OCI-LY3 (cell line): ENCODE measurements around the gene PTPN3.

Experiments used
- H2AFZ ChIP-seq: fragments of 200-600, 300-600 bp; shearing (Covaris generic); 2 replicates; pipeline ENCODE4 v1.6.0; 2014; ENCODE audit warnings: antibody characterized with exemption, low read depth, low read length
- H3K27ac ChIP-seq: fragments of 200-600, 300-600 bp; sonication (generic); 2 replicates; pipeline ENCODE4 v1.5.1; 2014; ENCODE audit warnings: mild to moderate bottlenecking, low read length, moderate library complexity, mixed read lengths
- H3K27me3 ChIP-seq: fragments of 200-600, 300-600 bp; sonication (generic); 2 replicates; pipeline ENCODE4 v1.6.1; 2014; ENCODE audit warnings: low read depth, low read length, mixed read lengths
- H3K36me3 ChIP-seq: fragments of 200-600, 300-600 bp; sonication (generic); replicated peaks from 2 replicates; pipeline ENCODE3; 2014; ENCODE audit warnings: low read depth, low read length, mixed read lengths
- H3K4me1 ChIP-seq: fragments of 300-600, 200-600 bp; sonication (generic); 2 replicates; pipeline ENCODE4 v1.6.1; 2014; ENCODE audit warnings: low read length, mixed read lengths
- H3K4me2 ChIP-seq: fragments of 200-600, 300-600 bp; sonication (generic); 2 replicates; pipeline ENCODE4 v1.6.1; 2014; ENCODE audit warnings: low read length, mixed read lengths
- H3K4me3 ChIP-seq: fragments of 300-600, 200-600 bp; sonication (generic); 2 replicates; pipeline ENCODE4 v1.5.1; 2014; ENCODE audit warnings: antibody characterized with exemption, mild to moderate bottlenecking, low read length, moderate library complexity
- H3K79me2 ChIP-seq: fragments of 300-600, 200-600 bp; shearing (Covaris generic); 2 replicates; pipeline ENCODE4 v1.6.1; 2014; ENCODE audit warnings: mild to moderate bottlenecking, low read length, mixed read lengths
- H3K9ac ChIP-seq: fragments of 300-600, 200-600 bp; shearing (Covaris generic); 2 replicates; pipeline ENCODE4 v1.6.0; 2014; ENCODE audit warnings: mild to moderate bottlenecking, low read length, moderate library complexity
- H3K9me3 ChIP-seq: fragments of 200-600, 300-600 bp; shearing (Covaris generic); 2 replicates; pipeline ENCODE4 v1.6.1; 2014; ENCODE audit warnings: low read length, mixed read lengths; ENCODE audit not compliant: insufficient read depth
- H4K20me1 ChIP-seq: fragments of 200-600, 300-600 bp; sonication (generic); 2 replicates; pipeline ENCODE4 v1.6.1; 2016; ENCODE audit warnings: low read length, mixed read lengths; ENCODE audit not compliant: insufficient read depth
- EZH2phosphoT487 ChIP-seq: fragments of 200-600 bp; shearing (Covaris generic); IDR thresholded peaks from 2 replicates; pipeline ENCODE4 v1.6.1; 2018; ENCODE audit warnings: antibody characterized with exemption, mixed run types, low read depth
- TF ChIP-seq, protein P1 (sequence below): fragments of 200-600, 300-600 bp; sonication (generic); IDR thresholded peaks from 2 replicates; pipeline ENCODE4 v1.5.1; 2014; ENCODE audit warnings: antibody characterized with exemption, low read length, low read depth

PTPN3 gene

DNA sequence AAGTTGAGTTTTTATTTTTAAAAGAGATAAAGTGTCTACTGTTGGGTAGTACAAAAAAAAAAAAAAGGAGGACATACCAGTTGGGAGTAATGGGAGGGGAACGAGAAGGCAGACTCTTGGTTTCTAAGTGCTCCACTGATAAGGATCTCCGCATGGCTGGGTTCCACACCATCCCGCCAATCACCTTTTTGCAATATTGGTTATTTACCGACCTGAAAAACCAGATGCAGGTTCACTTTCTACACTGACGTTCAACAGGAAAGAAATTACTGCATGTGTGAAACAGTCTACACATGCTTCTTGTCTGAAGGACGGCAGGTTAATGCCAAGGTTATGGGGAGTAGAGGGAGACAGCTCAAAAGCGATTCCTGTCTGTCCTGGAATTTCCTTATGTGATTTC, 75.5 kb downstream of the PTPN3 start:
- H3K9me3 ChIP-seq, result no peaks in the 10 kb centered on the region
- H3K36me3 ChIP-seq, result no peaks in the 10 kb centered on the region
- no peak overlapping the region for H2AFZ ChIP-seq
- TF ChIP-seq, protein P1, sequence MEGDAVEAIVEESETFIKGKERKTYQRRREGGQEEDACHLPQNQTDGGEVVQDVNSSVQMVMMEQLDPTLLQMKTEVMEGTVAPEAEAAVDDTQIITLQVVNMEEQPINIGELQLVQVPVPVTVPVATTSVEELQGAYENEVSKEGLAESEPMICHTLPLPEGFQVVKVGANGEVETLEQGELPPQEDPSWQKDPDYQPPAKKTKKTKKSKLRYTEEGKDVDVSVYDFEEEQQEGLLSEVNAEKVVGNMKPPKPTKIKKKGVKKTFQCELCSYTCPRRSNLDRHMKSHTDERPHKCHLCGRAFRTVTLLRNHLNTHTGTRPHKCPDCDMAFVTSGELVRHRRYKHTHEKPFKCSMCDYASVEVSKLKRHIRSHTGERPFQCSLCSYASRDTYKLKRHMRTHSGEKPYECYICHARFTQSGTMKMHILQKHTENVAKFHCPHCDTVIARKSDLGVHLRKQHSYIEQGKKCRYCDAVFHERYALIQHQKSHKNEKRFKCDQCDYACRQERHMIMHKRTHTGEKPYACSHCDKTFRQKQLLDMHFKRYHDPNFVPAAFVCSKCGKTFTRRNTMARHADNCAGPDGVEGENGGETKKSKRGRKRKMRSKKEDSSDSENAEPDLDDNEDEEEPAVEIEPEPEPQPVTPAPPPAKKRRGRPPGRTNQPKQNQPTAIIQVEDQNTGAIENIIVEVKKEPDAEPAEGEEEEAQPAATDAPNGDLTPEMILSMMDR, result no peak
- no peak for TF ChIP-seq EZH2phosphoT487
- H3K4me1 ChIP-seq, result peaks cover 45% of the 10 kb centered on the region
- peaks cover 10% of the 10 kb centered on the region for H3K27me3 ChIP-seq
- H3K4me2 ChIP-seq, result peak overlapping the region; percentile 44
- H4K20me1 ChIP-seq, result no peaks in the 10 kb centered on the region
- no peak overlapping the region for H3K4me3 ChIP-seq
- no peak overlapping the region for H3K9ac ChIP-seq
- no peak overlapping the region for H3K27ac ChIP-seq
- H3K79me2 ChIP-seq, result no peaks in the 10 kb centered on the region

DNA sequence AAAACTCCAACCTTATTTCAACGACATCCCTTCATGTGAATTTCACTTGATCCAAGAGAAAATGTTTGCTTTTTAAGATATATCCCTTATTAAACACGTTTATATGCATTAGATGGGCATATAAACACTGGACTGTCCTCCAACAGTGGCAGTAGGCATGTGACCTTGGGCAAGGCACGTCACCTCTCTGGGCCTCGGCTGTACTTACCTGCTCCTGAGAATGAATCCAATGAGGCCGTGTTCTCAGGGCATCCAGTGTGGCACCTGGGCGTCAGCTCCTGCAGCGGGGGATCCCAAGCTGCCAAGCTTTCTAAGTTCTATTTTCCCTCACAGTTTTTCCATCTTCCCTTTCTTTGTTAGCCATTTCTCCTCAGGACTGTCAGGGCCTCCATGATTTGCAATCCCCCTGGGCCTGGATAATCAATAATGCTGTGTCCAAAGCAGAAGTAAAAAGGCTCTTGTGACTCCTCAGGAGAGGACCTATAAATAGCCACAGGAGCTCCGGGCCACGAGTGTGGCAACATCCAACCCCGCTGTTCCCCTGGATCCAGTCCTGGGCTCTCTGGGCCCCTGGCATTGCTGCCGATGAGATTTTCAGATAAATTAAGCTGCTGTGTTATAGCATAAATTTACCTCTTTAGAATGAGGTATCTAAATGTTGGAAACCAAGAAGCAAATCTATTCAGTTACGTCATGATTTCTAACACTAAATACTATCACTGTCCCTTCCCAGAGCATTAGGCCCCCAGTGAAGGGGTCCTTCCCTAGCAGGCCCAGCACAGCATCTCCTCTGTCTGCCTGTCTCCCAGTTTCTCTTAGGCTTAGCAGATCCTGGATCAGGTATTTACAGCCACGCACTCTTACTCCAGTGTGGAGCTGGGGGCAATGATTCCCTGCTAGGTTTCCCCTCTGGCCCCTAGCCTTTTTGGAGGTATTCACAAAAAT, 76.8 kb downstream of the PTPN3 start:
- Histone ChIP-seq H3K9ac (no peak overlapping the region), H2AFZ (no peak overlapping the region), H3K4me2 (no peak overlapping the region), H3K36me3 (no peaks in the 10 kb centered on the region), H3K4me1 (peaks cover 45% of the 10 kb centered on the region), H3K27ac (no peak overlapping the region), H4K20me1 (no peaks in the 10 kb centered on the region), H3K4me3 (no peak overlapping the region), H3K79me2 (no peaks in the 10 kb centered on the region), H3K27me3 (no peaks in the 10 kb centered on the region), H3K9me3 (no peaks in the 10 kb centered on the region)
- TF ChIP-seq EZH2phosphoT487, result no peak
- TF ChIP-seq, protein P1, result no peak

DNA sequence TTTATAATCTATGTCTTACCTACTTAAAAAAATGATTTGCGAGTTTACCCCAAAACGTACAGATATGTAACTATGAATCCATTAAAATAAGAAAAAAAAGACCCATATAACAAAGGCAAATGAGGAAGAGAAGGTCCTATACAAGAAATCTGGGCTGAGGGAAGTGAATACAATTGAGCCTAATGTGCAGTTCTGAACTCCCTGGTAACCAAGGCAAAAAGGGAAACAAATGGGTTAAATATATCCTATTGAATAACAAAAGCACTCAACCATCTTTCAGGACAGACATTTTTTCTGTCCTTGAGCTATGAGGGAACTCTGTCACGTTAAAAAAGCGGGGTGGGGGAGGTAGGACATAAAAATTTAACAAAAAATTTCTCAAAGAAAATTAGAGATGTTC, 78.6 kb downstream of the PTPN3 start:
- Histone ChIP-seq H3K79me2 (no peaks in the 10 kb centered on the region), H3K4me1 (peaks cover 62% of the 10 kb centered on the region), H3K36me3 (no peaks in the 10 kb centered on the region), H3K9ac (no peak overlapping the region), H2AFZ (no peak overlapping the region), H4K20me1 (no peaks in the 10 kb centered on the region), H3K27ac (no peak overlapping the region), H3K27me3 (no peaks in the 10 kb centered on the region), H3K4me2 (no peak overlapping the region), H3K4me3 (no peak overlapping the region), H3K9me3 (no peaks in the 10 kb centered on the region)
- TF ChIP-seq, protein P1, result no peak

DNA sequence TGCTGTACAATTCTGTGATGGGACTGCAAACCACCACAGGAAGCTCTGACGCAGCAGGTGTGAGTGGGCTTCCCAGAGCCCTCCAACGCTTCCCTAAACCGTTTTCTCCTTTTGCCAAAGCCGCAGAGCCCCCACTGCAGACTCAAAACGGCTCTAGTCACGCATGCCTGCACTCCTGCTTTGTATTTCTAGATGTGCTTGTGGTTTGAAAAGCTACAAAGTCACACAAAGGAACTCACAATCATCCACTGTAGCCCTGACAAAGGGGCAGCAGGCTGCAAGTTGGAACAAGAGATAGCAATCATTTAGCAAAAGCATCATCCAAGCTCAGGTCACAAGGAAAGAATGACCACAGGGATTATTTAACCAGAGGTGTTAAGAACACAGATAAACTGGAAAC, 79.3 kb downstream of the PTPN3 start:
- no peak overlapping the region for H3K9ac ChIP-seq
- H3K4me2 ChIP-seq, result peak overlapping the region; percentile 41

More for the DNA sequence above, 79.3 kb downstream of the PTPN3 start:
- Histone ChIP-seq H3K4me1 (peaks cover 69% of the 10 kb centered on the region), H3K79me2 (no peaks in the 10 kb centered on the region), H2AFZ (no peak overlapping the region), H3K27ac (no peak overlapping the region), H3K36me3 (no peaks in the 10 kb centered on the region), H3K4me3 (no peak overlapping the region), H3K27me3 (no peaks in the 10 kb centered on the region), H4K20me1 (no peaks in the 10 kb centered on the region), H3K9me3 (no peaks in the 10 kb centered on the region)
- TF ChIP-seq, protein P1, result no peak
- no peak for TF ChIP-seq EZH2phosphoT487
